HG02970 (cell line): ENCODE results near the gene ATP11C.

ENCODE experiments used
- ATAC-seq: cut with Tn5 transposase; IDR thresholded peaks from one replicate; pipeline ENCODE4 v1.9.1; 2021; ENCODE audit warnings: mild to moderate bottlenecking, moderate library complexity, moderate number of reproducible peaks; ENCODE audit not compliant: unreplicated experiment, low FRiP score

The ATP11C gene

DNA sequence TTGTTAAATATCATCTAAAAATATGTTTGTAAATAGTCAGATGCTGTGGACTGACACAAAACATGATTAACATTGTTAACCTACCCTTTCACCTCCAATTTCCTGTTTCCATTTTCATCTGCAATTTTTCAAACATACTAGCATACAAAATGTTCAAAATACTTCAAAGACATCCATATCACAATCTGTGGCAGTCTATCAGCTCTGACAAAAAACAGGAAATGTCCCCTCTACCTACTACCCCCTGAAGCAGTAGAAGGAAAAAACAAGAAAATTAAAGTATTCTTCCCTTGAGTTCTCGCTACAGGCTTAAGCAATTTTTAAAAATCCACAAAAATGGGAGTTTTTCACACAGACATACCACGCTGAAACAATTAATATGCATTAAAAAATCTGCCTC, 116.6 kb downstream of the ATP11C start:
- no peak for ATAC-seq

DNA sequence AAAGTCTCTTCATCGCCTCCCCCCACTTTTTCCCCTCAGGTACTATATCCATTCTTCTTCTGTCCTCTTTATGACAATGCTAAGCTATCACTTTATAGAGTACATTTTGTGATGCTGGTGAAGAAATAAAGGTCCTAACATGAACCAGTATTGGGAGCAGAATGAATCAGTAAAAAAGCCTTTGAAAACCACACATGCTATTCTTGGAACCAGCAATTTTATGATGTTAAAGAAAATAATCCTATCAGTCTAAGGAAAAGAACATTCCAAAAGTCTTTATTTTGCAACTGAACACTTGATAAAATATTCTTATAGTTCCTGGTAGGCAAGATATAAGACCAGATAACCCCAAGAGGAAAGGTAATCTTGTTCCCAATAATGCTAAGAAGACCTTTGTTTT, 117.1 kb downstream of the ATP11C start:
- ATAC-seq: no peak

DNA sequence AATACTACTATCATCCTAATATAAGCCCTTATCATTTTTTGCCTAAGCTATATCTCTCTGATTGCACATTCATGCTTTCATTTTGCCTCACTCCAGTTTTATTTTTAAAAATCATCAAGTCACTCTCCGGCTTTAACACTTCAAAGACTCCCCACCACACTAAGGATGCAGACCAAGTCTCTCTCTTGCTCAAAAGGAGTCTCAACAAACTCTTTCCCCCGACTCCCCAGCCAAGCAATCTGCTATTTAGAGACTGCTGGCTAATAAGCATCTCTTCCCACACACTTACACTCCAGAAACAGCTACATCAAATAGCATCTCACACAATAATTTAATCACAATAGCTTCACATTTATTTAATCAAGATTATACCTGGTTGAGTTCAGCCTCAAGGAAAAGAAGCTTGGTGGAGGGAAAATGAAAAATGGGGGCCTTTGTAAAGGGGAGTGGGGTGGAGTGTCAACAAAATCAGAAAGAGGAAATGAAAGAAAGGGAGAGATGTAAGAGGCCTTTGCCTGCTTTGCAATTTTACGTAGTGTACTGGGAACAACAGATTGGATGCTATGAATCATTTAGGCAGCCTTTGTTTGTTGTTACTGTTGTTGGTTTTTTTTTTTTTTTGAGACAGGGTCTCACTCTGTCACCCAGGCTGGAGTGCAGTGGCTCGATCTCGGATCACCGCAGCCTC, 120.8 kb downstream of the ATP11C start:
- no peak for ATAC-seq

DNA sequence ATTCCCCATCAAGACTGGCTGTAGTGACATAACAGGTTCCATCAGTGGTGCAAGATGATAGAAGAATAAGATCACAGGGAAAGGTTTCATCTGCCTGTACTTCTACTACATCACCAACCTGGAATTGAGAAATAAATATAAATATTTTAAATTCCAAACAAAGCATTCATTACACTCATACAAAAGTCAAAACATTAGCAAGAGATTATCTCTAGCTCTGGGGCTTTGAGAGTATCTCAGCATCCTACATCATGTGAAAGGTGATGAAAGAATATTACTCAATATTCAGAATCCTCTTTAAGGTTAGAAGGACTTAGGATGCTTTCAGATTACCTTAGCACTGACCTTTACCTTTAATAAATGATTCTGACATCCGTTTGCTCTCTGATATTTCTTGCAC, 128.4 kb downstream of the ATP11C start:
- no peak for ATAC-seq

DNA sequence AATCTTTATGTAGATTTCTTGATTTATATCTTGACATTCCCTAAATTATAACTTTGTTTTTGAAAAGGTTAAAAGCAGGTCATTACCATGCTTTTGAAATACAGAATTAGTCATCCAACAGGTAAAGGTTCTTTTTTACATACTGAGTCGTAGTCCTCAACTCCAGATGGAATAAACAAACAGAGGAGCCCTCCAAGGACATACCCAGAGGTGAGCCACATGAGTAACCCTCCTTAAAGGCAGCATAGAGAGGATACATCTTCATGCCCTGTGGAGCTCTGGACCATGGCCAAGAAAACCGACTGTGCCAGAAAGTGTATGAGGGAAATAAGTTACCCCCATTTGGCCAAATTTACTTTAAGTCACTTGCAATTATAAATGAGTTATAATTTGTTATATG, 129.6 kb downstream of the ATP11C start:
- no peak for ATAC-seq

DNA sequence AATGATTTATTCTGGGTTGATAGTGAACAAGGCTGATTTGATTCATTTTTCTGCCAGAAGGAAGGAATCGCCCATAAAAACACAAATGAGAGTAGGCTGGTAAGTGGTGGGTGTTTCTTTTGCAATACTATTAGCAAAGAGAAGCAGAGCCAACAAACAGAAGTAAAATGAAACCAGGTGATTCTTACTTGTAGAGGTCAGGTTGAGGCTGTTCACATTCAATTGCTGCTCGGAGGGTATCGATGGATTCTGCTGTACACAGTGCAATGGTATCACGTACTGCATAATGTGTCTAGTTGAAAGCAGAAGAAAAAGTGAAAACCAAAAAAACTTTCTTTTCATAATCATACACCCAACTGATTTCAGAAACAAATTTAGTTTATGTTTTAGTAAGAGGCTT, 130.8 kb downstream of the ATP11C start:
- no peak for ATAC-seq

DNA sequence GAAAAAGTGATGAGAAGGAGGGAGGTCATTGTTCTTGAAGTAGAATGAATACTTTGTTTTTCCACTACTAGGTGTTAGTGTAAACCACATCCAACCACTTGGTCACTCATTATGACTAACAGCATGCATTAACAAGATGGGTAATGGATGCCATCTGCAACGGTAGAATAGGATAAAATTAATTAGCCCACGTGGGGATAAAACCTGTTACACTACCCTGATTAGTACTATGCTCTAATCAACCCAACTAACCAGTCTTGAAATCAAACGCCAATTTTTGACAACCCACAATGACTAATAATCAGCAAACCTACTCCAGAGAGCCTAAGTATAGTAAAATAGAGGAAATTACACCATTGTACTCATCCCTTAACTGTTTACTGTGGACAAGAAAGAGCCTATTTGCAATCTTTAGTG, 131.4 kb downstream of the ATP11C start:
- no peak for ATAC-seq

DNA sequence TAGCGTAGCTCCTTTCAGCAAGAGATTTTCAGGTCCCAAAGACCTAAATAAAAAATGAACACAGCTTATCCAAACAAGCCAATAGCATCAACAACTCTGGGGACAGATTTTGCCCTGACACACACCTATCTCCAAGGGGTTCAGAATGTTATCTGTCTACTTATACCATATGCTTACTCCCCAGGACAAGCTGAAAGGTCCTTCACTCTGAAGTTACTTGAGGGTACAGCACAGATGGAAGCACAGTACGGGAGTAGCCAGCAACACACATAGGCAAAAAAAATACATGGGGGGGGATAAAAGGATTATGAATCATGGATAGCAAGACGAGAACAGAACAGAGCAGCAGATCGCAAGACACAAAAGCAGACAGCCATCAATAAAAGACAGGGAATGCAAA, 134.2 kb downstream of the ATP11C start:
- no peak for ATAC-seq

DNA sequence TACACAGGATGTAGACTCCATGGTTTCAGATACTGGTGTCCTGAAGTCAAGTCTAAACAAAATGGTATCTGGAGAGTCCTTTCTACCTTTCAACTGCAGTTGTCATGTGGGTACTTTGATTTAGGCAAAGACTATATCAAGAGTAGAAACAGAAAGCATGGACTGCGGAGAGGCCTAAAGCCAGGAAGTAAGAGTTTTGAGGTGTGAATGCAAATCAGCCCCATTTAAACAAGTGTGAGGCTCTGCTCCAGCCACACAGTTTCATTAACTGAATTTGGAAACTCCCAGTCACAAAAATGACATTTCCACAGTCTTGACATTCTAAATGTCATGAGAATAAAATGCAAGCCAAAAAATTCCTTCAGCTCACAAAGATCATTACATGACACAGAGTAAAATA, 137.7 kb downstream of the ATP11C start:
- ATAC-seq: peak; percentile 84

DNA sequence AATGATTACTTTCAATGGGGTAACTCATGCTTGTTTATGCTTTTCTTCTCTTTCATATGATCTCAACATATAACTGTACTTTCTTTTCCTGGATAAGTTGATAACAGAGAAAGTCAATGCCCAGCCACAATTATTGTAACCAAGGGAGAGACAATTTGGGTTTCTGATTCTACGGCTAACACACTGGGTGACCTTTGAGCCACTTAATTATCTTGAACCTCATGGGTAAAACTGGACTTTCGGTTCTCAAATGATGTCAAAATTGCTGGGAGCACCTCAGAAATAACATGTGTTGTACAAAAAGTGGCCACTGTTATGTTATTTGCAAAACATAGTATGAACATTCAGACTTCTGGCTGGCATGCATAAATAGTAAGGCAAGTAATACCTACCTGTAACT, 145.3 kb downstream of the ATP11C start:
- ATAC-seq: no peak

DNA sequence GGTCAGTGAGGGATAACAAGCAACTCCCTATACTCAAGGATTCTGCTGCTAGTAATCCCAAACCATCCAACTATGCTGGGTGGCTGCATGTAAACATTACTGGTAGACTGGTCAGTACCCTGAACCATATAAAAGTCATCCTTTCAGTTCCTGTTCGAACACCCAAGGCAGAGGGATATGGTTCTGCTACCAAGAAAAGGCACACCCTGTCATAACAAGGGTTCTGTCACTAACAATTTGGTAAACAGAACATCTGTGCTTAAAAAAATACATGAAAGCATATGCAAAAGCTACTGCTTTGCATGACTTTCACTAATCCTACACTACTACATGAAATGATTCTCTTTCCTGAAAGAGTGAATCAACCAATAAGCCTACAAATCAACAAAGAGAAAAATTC, 148.0 kb downstream of the ATP11C start:
- ATAC-seq: peak; percentile 66

DNA sequence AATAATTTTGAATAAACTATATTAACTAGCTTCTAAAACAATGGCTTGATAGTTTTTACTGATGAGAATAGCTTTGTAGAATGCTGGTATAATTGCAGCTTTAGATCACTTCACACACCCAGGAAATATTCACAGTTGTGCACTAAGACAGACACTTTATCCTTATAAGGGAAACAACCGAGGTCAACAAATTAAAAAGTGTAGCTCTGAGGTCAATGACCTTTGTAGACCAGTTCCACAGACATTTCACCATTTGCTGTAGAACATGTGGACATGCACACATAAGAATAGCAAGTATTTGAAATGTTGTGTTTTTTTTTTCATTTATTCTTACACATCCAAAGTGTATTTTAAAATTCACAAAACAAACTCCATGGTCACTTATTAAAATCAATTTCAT, 148.9 kb downstream of the ATP11C start:
- ATAC-seq: no peak

DNA sequence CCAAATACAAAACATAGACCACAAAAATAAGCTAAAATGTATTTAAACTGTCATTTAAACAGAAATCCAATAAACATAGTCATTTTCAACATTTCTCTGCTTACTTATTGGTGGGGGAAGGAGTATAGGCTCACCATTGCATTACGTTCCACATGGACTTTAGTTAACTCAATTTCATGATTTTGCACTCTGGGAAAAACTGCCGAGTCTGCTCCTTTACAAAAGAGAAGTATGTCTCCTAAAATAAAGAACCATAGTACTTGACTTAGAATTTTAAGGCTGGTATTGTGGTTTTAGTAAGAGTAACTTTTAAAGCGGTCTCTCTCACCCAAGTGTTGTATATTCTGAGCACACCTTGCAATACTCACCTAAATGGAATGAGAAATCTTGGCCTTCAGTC, 149.8 kb downstream of the ATP11C start:
- no peak for ATAC-seq

DNA sequence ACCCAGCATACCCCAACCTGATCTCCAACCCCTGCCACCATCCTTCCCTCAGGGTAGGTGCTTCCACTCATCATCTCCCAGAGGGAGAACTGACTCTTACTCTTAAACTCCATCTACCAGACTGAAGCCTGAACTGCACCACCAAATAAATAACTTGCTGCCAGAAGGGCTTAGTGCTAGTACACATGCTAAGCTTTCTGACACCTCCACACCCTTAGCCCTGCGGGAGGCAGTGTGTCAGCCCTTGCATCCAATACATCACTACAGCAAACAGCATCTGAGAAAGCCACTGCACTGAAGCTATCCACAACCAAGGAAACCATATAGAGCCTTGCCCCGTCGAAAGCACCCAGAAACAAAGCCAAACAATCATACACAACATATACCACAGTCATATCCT, 156.3 kb downstream of the ATP11C start:
- no peak for ATAC-seq

DNA sequence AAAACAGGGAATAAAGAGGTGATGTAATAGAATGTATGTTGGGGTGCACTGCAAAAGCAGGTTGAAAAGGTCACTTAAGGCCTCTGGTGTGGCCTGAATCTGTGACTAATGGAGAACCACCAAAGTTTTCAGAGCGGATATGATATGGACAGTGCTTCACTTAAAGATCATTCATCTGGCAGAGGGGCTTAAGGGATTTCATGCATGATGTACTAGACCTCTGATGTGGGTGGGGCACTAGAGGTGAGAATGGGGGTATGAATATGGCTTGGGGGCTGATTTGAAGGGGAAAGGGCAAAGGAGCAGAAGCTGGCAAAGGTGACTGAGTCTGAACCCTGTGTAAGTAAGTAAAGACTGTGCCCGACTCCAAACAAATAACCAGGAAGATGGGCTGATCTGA, 162.5 kb downstream of the ATP11C start:
- ATAC-seq: no peak

DNA sequence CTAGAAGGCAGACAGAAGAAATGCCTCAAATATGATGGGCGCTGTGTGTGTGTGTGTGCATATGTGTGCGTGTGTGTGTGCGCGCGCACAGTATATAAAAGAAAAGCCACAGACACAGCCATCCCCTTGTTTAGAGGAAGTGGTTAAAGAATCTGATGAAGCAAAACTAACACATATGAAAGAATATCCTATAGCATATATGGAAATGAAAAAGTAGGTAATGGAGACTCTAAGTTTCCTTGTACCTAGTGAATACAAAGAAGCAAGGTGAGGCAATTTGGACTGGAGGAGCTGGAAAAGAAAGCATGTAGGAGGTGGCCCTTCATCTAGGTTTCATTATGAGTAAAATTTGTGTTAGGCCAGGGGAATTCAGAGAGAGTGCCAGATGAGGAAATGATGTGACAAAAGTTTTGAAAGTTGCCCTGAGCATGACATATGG, 166.3 kb downstream of the ATP11C start:
- ATAC-seq: no peak

DNA sequence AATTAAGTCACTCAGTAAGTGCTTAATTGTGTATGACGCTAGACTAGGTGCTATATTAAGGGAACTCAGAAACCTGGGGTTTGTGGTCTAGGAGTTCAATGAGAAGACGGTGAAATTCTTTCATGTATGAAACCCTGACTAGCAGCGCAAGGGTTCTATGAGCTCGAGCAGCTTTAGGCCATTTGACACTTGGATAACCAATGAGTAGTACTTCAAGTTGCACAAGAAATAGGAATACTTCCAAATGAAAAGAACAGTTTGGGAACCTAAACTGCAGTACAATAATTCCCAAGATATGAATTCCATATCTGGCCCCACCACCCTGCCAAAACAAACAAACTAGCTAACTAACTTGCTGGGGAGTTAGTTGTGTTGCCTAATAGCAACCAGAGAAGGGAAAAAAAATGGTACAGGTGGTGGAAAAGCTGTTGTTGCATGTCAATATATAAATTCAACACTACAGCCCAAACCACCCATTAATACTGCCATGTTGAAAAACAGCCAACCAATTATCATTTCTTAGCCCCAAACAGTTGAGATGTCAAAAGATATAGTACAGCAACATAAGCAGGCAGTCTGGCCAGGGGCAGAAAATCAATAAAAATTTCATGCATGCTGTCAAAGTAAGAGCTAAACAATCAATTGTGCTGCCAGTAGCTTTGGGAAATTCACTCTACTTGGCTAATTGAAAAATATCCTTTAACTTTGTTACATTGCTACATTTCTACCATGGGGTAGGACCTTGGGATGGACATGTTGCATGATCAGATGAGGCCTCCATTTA, 170.3 kb downstream of the ATP11C start:
- ATAC-seq: no peak

DNA sequence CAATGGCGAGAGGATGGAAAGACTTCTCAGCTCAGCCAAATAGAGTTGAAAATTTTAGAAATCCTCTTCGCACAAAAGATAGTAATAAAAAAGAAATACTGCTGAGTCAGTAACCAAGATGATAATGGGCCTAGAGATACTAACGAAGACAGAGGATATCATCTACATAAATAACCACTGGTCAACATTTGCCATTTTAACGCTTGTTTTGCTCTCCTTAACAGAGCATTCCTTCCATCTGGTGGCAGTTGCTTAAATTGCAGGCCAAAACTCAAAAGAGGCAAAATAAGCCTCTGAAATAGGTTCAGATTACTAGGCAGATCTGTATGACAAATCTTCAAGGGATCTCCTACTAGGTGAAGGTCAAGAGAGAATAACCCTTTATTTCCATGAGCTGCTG, 173.2 kb downstream of the ATP11C start:
- ATAC-seq: no peak

DNA sequence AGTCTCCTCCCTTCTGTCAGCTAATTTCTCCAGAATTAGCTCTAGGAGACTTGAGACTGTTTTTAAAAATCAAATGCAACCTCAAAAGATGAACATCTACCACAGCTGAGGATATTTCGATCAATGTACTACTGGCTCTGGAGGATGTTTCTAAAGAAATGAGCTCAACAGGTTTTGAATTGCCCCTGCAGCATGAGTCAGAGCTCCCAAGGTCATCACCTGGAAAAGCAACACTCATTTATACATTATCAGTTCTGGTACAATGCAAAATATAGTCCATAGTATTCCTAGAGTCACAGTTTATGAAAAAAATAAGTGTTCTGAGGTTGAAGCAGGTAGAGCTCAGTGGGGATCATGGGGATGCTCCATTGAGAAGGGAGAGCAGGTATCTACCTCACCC, 174.0 kb downstream of the ATP11C start:
- no peak for ATAC-seq

DNA sequence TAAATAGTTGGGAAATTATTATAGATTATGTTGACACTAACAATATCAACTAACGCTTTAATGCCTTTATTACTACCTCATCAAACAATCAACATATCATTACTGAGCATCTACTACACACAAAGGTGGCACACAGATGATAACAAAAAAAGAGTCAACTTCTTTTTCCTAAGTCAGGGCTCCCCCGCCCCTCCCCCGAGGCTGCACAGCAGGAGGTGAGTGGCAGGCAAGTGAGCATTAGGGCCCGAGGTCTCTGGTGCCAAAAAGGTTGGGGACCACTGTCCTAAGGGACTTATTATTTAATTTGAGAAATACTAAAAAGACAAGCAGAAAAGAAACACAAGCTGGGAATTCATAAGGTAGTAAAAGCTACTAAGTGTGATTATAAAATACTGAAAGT, 174.6 kb downstream of the ATP11C start:
- ATAC-seq: no peak

DNA sequence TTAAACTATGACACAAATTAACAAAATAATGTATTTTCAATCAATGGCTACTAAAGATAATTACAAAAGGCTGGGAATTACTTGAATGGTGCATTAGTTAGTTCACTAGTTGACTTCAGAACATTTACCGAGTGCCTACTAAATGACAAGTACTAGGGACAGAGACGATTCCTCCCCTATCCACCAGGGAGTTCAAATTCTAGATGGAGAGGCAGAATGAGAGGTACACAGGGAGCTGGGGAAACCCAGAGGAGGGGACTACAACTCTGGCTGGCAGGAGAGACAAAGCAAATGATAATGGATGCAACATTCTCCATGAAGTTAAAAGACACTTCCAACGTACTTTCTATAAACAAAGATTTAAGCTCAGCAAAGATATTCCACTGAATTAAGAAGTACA, 181.8 kb downstream of the ATP11C start:
- no peak for ATAC-seq

DNA sequence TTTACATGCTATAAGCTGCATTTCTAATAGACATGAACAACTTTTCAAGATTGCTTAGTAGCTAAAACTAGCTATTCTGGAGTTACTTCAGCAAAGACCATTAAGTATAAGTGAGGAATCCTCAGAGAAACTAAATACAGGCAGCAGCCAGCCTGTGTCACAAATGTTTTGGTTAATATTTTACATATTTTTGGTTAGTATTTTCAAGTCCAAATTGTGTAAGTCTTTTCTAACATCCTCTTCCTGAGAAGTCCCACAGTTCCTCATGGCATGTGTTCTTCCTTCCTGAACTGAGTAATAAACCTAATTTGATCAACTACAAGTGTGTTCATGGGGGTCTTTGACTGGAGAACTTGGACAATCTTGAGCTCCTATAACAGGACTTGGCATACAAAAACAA, 182.5 kb downstream of the ATP11C start:
- no peak for ATAC-seq
